Stimulated activated CD8-positive, alpha-beta memory T cell treated with anti-CD3 and anti-CD28 coated beads, Interleukin-15, amount 100 ng/mL, for 1 hour (primary cell): ENCODE results near the gene PSD2.

Experiments
- DNase-seq: peaks from one replicate; pipeline ENCODE4 v3.0.0-alpha.2; 2020; ENCODE audit warnings: low read depth

Gene PSD2

DNA sequence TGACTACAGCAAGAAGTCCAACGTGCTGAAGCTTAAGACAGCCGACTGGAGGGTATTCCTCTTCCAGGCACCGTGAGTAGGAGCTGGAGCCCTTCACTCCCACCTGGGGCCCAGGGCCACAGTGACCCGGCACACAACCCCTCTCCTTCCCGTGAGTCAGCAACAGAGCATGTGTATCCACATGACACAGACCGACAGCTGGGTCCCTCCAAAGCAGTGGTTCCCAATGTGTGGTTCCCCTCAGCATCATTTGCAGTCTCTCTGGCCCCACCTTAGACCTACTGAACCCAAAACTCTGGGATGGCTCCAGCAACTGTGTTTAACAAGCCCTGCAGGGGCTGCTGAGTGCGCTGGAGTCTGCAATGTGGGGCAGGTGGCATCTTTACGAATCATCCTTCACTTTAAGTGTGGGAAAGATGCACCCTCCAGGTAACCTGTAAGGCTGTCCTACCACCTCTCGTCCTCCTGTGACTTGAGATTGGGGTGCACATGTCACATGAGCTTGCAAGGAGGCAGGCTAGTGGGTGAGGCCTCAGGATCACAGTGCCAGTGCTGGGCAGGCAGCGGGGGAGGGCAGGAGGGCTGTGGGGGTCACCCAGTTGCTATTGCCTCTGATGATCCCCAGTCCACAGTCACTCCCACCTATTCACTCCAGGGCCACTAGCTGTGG is 42.2 kb downstream of the PSD2 start:
- no peak for DNase-seq

DNA sequence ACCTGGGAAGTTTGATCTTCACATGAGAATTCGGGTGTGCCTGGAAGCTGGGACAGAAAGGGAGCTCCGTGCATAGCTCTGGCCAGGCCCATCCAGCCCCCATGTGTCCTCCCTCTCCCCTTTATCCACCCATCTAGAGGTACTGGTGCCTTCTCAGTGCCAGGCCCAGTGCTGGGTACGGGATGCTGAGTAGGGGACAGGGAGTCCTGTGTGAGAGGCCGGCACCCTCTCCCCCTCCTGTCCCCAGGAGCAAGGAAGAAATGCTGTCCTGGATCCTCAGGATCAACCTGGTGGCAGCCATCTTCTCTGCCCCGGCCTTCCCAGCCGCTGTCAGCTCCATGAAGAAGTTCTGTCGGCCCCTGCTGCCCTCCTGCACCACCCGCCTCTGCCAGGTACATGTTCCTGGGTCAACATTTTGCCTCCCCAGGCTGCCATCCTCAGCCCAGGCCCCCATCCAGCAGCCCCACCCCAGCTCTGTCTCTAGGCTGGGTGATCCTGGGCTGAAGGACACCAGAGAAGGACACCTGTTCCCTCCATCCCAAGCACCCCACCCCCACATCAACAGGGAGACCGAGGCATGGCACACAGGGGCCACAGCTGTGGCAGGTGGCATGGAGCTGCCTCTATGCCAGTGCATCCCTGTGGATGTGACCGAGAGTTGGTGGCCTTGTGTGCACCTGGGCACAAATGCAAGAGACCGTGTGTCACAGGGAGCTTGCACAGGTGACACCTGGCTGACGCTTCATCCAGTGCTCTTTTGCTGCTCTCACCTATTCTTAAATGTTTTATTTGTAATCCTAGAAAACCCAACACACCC is 43.0 kb downstream of the PSD2 start:
- no peak for DNase-seq

DNA sequence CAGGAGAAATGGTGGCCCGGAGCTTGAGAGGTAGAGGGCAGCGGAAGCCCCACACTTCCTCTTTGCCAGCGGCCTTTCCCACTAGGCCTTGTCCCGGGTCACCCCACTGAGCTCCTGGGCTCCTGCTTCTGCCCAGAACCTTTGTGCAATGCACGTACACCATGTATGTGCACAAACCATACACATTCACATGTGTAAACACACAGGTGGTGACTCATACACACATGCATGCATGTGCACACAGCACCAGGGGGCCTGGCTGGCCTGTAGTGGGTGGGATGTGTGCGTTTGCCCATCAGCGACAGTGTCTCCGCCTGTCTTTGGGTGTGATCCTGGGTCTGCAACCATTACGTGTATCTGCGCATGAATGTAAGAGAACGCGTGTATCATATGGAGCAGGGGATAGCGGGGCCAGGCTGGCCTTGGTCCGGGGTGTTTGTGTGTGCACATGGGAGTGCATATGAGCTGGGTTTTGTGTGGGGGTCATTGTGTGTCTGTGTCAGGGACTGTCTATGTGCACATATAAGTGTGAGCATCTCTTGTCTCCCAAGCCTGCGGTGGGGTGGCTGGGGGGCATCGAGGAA is 43.7 kb downstream of the PSD2 start:
- DNase-seq, result no peak

DNA sequence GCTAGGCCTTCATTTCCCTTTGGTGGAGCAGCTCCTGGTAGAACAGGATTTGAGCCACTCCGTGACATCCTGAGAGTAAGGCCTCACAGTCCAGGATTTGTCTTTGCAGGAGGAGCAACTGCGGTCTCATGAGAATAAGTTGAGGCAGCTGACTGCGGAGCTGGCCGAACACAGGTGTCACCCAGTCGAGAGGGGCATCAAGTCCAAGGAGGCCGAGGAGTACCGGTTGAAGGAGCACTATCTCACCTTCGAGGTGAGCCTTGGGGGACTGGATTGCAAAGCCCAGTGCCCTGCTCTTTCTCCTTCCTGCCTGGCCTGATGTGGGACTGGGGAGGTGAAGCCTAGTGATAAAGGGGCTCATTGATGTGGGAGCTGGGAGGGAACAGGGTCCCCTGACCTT is 44.3 kb downstream of the PSD2 start:
- no peak for DNase-seq

DNA sequence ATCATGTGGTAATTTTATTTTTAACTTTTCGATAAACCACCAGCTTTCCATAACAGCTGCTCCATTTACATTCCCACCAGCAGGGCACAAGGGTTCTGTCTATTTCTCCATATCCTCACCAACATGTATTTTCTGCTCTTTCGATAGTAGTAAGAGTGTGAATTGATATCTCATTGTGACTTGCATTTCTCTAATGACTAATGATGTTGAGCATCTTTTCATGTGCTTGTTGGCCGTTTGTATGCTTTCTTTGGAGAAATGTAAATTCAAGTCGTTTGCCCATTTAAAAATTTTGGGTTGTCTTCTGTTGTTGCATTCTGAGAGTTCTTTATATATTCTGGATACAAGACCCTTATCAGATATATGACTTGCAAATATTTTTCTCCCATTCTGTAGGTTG is 45.9 kb downstream of the PSD2 start:
- no peak for DNase-seq

DNA sequence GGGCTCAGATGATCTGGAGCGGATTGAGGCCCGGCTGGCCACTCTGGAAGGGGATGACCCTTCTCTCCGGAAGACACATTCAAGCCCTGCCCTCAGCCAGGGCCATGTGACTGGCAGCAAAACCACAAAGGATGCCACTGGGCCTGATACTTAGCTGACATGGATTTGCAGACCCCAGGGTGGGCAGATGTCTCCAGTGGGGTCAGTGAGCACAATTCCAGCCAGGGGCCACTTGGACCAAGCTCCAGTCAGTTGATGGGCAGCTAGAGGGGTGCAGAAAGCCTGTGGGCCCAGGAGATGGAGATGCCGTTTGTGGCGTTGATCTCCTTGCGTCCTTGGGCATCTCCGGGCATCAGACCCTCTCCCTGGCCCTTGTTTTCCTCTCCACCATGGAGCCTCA is 46.7 kb downstream of the PSD2 start:
- DNase-seq, result no peak

DNA sequence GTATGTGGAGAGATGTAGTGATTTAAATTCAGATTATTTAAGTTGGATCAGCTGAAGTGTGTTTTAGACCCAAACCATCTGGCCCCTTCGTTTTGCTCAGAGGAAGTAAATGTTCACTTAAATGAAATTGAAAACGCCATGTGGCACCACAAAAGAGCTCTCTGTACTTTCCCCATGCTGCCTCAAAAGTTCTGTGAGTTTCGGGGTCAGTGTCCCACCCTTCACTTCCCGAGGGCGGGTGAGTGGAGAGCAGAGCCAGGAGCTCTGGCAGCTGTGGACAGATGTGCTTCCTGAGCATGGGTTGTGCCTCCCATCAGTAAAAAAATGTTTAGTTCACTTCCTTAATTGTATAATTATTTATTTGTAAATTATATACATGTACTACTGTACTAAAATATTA is 48.4 kb downstream of the PSD2 start:
- DNase-seq, result no peak

DNA sequence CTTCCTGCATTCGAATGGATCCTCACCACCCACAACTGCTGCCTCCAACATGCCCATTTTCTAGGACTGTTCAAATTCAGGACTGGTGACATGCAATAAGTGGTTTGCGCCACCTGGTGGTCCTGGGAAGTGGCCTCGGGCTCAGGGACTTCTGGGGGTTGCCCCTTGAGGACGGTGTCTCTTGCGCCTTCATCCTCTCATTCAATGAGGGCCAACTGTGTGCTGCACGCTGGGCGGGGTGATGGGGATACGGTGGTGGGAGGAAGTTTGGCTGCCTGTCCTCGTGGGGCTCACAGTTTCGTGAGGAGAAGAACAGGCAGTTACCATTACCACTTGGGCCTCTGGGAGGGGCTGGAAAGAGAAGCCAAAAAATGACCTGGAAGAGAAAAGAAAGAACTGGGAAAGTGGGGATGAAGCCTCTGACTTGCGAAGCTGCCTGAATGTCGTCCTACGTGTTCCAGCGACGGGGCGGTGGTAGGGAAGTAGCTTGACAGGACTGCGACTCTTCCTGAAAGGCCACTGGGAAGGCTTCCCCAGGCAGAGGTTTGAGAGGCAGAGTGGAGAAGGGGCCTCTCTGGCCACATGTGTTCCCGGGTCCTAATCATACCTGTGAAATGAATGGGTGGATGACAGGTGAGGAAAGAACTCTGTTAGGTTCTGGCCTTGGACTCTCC is 49.0 kb downstream of the PSD2 start:
- DNase-seq, result peak; percentile 64

DNA sequence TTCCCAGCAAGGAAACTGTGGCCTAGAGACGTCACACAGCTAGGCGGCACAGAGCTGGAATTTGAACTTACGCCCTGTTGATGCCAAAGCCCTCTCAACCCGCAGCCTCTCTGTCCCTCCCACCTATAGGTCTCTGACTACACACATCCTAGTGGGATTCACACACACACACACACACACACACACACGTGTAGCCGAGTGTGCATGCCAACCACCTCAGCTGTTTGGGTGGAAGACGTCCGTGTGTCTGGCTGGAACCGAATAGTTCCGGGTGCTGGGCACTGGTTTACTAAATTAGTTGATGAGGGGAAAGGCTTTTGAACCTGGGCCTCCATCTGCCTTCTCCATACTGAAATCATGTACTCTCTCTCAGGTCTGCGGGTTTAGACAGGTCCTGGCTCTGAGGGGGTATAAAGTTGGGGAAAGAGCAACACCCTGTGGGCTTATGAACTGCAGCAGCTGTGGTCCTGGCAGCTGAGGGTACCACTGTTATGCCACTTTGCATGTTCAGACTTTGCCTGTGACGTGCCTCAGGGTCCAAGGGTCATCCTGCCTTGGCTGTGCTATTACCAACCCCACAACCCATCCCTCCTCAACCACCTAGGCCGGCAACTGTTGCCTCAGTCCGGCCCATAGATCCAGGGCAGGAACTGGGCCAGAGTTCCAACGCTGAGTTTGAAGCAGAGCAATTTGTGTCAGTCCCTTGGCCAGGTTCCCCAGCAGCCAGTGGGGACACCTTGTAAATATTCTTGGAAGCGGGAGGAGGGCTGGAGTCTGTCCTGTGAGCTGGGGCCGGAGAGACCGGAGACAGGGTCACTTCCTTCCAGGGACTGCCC is 50.5 kb downstream of the PSD2 start:
- DNase-seq, result no peak

DNA sequence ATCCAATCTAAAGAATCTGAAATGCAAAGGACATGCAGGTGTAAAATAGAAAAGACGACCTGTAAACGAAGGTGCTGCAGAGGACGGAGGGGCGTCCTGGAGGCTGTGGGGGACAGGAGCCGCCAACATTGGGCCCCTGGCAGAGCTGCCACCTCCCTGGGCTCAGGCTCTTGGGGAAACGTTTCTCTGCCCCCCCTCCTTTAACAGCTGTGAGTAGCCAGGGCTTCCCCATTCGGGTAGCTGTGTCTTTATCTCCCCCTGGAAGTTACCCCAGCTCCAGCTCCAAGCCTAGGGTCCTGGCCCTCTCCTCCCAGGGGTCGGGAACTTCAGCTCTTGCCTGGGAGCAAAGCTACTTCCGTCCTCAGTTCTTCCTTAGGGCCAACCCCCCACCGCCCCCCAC is 51.5 kb downstream of the PSD2 start:
- no peak for DNase-seq

DNA sequence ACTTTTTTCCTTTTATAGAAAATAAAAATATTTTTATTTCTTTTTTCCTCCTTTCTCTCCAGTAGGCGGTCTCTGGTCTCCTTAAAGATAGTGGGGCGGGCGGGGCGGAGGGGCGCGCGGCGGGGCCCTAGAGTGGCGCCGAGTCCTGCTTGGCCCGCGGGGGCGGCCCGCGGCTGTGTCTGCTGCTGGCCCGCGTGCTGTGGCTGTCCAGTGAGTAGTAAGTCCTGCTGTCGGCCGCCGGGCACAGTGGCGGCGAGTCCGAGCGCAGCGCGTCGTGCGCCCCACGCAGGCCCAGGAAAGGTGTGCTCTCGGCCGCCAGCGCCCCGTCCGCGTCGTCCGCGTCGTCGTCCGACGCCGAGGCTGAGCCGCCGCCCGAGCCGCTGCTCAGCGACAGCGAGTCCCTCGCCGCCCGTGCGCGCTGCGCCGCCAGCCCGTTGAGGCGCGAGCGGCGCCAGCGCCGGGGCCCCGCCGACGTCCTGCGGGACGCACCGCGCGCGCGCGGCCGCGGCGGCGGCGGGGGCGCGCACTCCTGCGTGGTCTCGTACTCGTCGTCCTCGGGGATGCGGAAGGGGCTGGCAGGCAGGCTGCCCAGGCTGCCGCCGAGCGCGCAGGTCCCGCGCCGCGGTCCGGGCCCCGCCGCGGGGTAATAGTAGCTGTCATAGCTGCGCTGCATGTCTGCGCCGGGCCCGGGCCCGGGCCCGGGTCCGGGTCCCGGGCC is 52.3 kb downstream of the PSD2 start:
- peak; percentile 49 for DNase-seq

DNA sequence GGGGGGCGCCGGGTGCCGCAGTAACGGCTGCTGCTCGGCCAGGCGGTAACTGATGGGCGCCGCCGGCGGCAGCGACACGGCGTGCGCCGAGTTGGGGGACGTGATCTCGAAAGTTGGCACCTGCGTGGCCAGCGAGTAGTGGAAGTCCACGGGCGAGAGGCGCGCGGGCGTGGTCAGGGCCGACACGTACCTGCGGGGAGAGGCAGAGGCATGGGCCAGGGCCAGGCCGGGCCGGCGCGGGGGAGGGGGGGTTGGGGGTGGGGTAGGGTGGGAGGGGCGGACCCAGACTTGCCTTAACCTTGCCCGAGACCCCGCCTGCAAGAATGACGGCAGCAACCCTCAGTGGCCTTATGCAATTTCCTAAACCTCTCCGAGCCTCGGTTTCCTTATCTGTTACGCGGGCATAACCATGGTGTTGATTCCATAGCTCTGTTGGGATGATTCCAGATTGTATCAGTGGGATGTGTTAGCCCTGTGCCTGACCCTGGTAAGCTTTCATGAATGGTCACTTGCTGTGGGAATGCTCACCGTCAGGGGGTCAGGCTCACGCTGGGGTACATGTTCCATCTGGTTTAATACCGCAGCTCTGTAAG is 53.0 kb downstream of the PSD2 start:
- DNase-seq, result no peak

DNA sequence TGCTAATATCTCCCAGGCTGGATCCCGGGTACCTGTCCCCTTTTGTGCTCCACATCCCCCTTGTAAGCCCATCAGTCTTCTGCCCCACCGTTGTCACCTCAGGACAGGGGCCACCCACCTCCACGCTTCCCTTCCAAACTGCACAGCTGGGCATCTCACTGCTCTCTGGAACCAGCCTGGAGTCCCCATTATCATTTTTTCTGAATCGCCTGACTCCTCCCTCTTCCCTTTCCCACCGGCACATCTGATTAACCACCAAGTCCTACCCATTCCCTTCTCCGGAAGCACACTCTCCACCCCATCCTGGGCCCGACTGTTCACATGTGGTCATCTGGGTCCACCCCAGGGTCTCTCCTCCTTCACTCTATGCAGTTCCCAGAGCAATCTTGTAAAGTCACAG is 53.9 kb downstream of the PSD2 start:
- DNase-seq, result no peak

DNA sequence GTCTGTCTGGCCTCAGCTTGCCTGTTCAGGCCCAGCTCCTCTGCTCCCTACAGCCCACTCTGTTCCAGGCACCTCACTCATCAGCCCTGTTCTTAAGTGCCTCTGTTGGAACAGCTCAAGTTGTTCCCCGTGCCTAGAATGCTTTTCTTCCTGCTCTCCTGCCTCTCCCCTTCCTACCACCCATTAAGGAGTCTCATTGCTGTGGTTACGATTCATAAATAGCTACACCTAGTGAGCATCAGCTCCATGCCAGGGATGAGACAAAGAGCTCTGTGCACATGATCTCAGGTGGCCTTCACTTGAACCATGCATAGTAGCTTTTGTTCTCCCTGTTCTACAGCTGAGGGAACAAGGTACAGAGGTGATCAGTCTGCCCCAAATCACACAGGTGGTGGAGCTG is 54.3 kb downstream of the PSD2 start:
- DNase-seq, result no peak

DNA sequence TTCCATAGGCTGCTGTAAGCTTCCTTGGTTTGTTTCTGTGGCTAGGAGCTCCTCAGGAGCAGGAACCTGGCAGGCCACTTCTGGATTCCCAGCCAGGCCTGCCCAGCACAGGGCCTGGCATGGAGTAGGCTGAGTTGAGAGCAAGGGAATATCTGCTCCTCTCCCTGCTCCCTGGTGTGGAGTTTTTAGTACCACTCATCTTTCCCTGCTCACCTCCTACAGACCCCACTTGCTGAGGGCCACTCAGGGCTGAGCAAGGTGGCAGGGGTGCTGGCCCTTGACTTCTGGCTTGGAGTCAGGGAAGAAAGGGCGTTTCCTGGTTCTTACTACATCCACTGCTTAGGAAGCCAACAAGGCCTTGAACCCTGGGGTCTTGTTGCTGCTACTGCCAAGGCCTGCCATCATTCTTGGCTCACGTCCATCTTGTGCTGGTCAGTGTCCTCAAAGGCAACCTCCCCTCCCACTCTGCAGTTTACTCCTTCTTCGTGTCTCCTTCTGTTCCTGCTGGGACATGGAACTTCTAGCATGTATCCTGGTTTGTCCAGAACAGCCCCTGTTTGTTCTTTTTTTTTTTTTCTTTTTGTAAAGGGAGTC is 54.9 kb downstream of the PSD2 start:
- DNase-seq, result no peak

DNA sequence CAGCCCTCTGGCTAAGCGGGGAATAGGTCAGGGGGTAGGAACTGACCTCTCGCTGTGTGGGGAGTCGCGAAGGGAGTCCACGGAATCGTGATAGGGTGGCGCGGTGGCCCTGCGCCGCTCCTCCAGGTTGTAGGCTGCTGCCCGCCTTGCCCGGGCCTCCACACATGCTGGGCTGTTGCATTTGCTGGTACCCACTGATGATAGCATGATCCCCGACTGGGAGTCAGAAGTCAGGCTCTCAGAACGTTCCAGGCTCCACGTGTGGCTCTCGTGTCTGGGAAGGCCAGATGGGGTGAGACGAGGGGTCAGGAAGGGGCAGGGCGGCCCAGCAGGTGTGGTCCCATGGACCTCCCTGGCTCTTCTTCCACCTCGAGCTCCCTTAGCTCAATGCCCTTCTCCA is 56.0 kb downstream of the PSD2 start:
- DNase-seq, result no peak

DNA sequence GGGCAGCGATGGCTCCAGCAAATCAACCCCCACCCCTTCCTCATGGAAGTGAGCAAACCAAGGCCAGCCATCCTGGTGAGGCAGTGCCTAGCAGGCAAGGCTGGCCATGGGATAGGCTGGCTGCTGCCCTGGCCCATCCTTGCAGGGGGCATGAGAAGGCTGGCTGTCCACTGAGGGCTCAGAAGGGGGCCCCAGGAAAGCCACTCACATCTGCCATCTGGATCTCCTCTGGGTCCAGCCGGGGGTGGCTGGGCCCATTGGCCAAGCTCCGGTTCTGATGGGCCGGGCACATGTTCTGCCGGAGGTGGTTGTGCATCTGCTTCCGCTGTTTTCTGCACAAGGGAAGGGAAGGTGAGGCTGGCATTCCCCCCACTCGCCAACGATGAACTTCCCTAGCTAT is 57.1 kb downstream of the PSD2 start:
- DNase-seq, result no peak

DNA sequence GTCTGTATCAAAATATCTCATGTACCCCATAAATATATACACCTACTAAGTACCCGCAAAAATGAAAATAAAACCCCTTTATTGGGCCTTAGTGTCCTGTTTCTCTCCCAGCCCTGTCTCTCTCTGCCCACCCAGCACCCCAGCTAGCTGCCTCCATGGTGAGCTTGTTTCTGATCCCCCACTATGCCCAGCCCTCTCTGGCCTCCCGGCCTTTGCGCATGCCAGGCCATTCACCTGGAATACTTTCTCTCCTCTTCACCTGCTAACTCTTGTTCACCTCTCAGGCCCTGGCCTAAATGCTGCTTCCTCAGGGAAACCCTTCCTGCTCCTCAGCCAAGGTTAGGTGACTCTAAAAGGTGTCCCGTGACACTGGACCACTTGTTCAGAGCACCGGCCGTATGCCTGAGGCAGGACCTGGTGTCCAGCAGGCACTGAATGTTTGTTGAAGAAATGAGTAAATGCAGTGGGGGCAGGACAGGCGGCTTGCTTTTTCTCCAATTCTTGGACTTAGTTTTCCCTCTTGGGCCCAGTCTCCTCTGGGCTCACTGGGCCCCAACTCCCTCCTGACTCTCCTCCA is 58.5 kb downstream of the PSD2 start:
- no peak for DNase-seq

DNA sequence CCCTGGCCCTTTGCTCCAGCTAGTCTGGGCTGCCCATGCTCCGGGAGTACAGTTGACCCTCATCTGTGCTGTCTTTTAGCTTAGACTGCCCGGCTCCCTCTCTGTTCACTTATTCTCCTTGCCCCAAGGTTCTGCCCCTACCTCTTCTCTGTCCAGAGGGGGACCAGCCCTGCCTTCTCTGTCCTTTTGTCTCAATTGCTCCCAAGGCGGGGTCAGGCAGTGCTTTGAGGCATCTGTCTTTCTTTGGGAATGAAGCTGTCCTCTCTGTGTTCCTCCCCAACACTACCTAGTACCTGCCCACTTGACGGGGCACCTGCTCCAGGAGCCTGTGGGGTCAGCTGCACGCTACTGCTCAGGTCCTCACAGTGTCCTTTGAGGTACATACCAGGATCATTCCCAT is 59.3 kb downstream of the PSD2 start:
- DNase-seq, result no peak

DNA sequence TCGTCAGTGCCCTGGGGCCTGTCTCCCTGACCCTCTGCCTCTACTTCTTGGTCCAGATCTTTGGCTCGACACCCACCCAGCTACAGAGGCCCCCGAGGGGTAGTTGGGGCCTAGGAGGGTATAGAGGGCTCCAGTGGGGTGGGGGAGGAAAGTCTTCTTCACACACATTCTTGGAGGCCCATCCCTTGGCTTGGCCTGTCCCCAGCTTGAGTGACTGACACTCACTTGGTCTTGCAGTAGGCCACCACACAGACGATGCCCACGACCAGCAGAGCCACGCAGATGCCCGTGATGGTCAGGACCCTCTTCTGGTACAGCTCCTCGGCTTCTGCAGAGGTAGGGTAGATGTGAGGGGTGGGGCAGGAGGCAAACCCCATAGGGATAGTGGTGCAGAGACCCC is 59.8 kb downstream of the PSD2 start:
- DNase-seq, result no peak
